ENCODE results near the gene C2orf69.

The C2orf69 gene

DNA sequence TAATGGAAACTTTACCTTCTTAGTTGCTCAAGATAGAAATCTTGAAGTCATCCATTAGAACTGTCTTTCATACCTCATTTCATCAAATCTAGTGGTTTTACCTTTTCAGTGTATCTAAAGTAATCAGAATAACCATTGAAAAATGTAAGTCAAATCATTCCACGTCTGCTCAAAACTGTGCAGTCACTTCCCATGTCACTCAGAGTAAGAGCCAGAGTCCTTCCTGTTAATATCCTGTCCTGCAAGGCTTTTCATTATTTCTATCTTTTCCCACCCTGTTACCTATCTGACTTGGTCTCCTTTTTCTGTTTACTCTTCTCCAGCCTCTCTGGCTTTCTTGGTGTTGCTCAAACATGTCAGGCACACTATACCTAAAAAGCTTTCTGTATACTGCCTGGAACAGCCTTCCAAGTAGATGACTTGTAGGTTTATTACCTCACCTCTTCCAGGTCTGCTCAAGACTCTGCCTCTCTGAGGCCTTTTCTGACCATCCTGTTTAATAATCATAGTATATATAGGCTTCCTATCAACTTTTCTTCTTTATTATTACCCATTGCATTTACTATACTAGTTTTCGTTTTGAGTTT, 3.4 kb downstream of the C2orf69 start:
- H3K79me2 ChIP-seq (ENCODE audit: control insufficient read depth, insufficient read depth, low read length, unreplicated experiment): peaks cover 70% of the 10 kb centered on the region

DNA sequence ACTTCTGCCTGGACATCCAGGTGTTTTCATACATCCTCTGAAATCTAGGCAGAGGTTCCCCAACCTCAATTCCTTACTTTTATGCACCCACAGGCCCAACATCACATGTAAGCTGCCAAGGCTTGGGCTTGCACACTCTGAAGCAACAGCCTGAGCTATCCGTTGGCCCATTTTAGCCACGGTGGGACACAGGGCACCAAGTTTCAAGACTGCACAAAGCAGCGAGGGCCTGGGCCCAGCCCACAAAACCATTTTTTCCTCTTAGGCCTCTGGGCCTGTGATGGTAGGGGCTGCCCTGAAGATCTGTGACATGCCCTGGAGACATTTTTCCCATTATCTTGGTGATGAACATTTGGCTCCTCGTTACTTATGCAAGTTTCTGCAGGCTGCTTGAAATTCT, 5.9 kb downstream of the C2orf69 start:
- Histone ChIP-seq H3K36me3 (ENCODE audit: insufficient read depth, low read length) (peaks cover 23% of the 10 kb centered on the region), H3K79me2 (ENCODE audit: control insufficient read depth, insufficient read depth, low read length, unreplicated experiment) (peaks cover 78% of the 10 kb centered on the region), H2AFZ (ENCODE audit: low read length, unreplicated experiment) (no peak overlapping the region), H3K4me3 (ENCODE audit: low read depth, low read length) (no peak overlapping the region), H3K4me1 (ENCODE audit: control insufficient read depth, insufficient read depth, low read length, unreplicated experiment) (peaks cover 7% of the 10 kb centered on the region), H3K27me3 (ENCODE audit: insufficient read depth, low read length) (no peaks in the 10 kb centered on the region), H3K27ac (ENCODE audit: low read depth, low read length) (no peak overlapping the region)

More for the DNA sequence above, 3.4 kb downstream of the C2orf69 start:
- H3K4me3 ChIP-seq (ENCODE audit: low read depth, low read length): no peak overlapping the region
- no peak overlapping the region for H2AFZ ChIP-seq (ENCODE audit: low read length, unreplicated experiment)
- peaks cover 19% of the 10 kb centered on the region for H3K36me3 ChIP-seq (ENCODE audit: insufficient read depth, low read length)
- H3K27ac ChIP-seq (ENCODE audit: low read depth, low read length): no peak overlapping the region
- H3K27me3 ChIP-seq (ENCODE audit: insufficient read depth, low read length): no peaks in the 10 kb centered on the region
- peaks cover 14% of the 10 kb centered on the region for H3K4me1 ChIP-seq (ENCODE audit: control insufficient read depth, insufficient read depth, low read length, unreplicated experiment)

DNA sequence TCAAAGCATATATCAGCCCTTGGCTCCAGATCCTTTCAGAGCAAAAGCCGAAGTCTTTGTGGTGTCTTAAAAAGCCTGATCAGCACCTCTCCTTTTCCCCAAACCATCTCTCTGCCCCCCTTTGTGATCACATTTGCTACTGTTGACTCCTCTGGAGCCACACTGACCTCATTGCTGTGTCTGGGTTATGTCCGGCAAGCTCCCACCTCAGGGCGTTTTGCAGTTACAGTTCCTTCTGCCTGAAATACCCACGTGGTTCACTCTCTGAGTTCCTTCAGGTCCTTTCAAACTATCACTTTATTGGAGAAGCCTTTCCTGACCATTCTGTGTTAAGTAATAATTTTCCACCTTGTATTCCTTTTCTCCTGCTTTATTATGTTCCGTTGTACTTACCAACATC, 11.8 kb downstream of the C2orf69 start:
- no peak overlapping the region for H3K27ac ChIP-seq (ENCODE audit: low read depth, low read length)
- H3K36me3 ChIP-seq (ENCODE audit: insufficient read depth, low read length): peaks cover 21% of the 10 kb centered on the region
- H3K4me1 ChIP-seq (ENCODE audit: control insufficient read depth, insufficient read depth, low read length, unreplicated experiment): peaks cover 15% of the 10 kb centered on the region
- peaks cover 68% of the 10 kb centered on the region for H3K79me2 ChIP-seq (ENCODE audit: control insufficient read depth, insufficient read depth, low read length, unreplicated experiment)
- no peak overlapping the region for H2AFZ ChIP-seq (ENCODE audit: low read length, unreplicated experiment)
- H3K4me3 ChIP-seq (ENCODE audit: low read depth, low read length): no peak overlapping the region
- H3K27me3 ChIP-seq (ENCODE audit: insufficient read depth, low read length): no peaks in the 10 kb centered on the region

DNA sequence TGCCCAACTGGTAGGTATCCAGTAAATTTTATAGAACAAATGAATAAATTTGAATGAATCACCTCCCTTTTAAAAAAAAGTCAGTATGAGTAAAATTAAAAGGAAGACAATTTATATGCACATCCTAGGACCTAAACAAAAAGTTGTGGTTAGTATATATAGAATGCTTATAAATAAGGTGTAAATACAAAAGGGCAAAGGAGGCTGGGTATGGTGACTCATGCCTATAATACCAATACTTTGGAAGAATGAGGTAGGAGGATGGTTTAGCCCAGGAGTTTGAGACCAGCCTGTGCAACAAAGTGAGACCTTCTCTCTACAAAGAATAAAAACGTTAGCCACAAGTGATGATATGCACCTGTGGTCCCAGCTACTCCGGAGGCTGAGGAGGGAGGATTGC, 12.8 kb downstream of the C2orf69 start:
- Histone ChIP-seq H3K4me1 (ENCODE audit: control insufficient read depth, insufficient read depth, low read length, unreplicated experiment) (peaks cover 15% of the 10 kb centered on the region), H3K79me2 (ENCODE audit: control insufficient read depth, insufficient read depth, low read length, unreplicated experiment) (peaks cover 61% of the 10 kb centered on the region), H3K36me3 (ENCODE audit: insufficient read depth, low read length) (peaks cover 18% of the 10 kb centered on the region)

DNA sequence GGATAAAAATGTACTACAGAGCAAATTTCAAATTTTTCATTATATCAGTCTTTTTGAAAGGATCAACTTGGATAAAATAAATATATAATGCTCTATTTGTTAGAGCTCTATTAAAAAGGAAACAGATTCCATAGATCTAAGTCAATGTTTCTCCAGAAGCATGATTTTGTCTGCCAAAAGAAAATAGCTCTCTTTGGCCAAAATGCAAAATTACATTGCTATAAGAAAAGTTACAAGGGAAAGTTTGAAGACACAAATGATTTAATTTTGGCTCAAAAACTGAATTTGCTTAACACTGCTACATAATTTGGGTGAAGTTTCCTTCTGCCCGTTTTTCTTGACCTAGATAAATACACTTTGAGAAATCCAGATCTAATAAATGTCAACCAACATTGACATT, 15.7 kb downstream of the C2orf69 start:
- H3K27ac ChIP-seq (ENCODE audit: low read depth, low read length): no peak overlapping the region
- peaks cover 42% of the 10 kb centered on the region for H3K79me2 ChIP-seq (ENCODE audit: control insufficient read depth, insufficient read depth, low read length, unreplicated experiment)
- no peak overlapping the region for H3K4me3 ChIP-seq (ENCODE audit: low read depth, low read length)
- H3K4me1 ChIP-seq (ENCODE audit: control insufficient read depth, insufficient read depth, low read length, unreplicated experiment): peaks cover 15% of the 10 kb centered on the region
- H3K27me3 ChIP-seq (ENCODE audit: insufficient read depth, low read length): no peaks in the 10 kb centered on the region
- no peak overlapping the region for H2AFZ ChIP-seq (ENCODE audit: low read length, unreplicated experiment)
- H3K36me3 ChIP-seq (ENCODE audit: insufficient read depth, low read length): peaks cover 19% of the 10 kb centered on the region

More for the DNA sequence above, 12.8 kb downstream of the C2orf69 start:
- Histone ChIP-seq H3K27ac (ENCODE audit: low read depth, low read length) (no peak overlapping the region), H3K4me3 (ENCODE audit: low read depth, low read length) (no peak overlapping the region), H3K27me3 (ENCODE audit: insufficient read depth, low read length) (no peaks in the 10 kb centered on the region), H2AFZ (ENCODE audit: low read length, unreplicated experiment) (no peak overlapping the region)

DNA sequence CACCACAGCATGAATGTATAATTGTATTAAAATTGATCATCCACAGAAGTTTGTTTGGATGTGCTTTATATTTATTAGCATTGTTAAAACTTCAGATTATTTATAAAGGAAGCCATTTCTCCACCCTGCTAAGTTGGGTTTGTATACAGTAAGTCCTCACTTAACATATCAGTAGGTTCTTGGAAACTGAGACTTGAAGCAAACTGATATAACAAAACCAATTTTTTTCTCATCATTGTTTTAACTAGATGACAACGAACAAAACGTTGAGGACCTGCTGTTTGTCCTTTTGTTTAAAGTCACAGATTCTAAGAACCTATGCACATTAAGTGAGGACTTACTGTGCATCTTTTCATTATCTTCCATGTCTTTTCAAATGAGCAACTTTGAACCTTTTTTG, 17.1 kb downstream of the C2orf69 start:
- Histone ChIP-seq H3K4me1 (ENCODE audit: control insufficient read depth, insufficient read depth, low read length, unreplicated experiment) (peaks cover 16% of the 10 kb centered on the region), H2AFZ (ENCODE audit: low read length, unreplicated experiment) (no peak overlapping the region), H3K27me3 (ENCODE audit: insufficient read depth, low read length) (no peaks in the 10 kb centered on the region), H3K36me3 (ENCODE audit: insufficient read depth, low read length) (peaks cover 31% of the 10 kb centered on the region), H3K4me3 (ENCODE audit: low read depth, low read length) (no peak overlapping the region), H3K27ac (ENCODE audit: low read depth, low read length) (no peak overlapping the region), H3K79me2 (ENCODE audit: control insufficient read depth, insufficient read depth, low read length, unreplicated experiment) (peaks cover 32% of the 10 kb centered on the region)

DNA sequence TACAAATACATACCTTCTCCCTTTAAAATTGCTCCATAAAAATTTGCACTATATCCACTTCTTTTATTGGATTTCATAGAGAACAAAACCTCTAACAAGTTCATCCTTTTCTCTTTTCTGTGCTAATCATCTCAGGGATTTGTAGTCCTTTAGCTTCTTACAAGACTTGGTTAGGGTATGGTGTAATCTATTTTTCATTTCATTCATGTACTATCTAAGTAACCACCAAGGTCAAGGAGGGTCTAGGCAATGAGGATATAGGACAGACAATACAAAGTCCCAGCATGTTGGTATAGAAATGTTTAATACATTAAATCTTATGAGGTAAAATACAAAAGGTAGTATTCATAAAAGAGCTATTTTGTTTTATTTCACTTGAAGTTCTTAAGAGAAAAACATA, 17.5 kb downstream of the C2orf69 start:
- Histone ChIP-seq H3K4me1 (ENCODE audit: control insufficient read depth, insufficient read depth, low read length, unreplicated experiment) (peaks cover 20% of the 10 kb centered on the region), H3K36me3 (ENCODE audit: insufficient read depth, low read length) (peaks cover 34% of the 10 kb centered on the region), H3K27me3 (ENCODE audit: insufficient read depth, low read length) (no peaks in the 10 kb centered on the region), H3K27ac (ENCODE audit: low read depth, low read length) (no peak overlapping the region), H3K79me2 (ENCODE audit: control insufficient read depth, insufficient read depth, low read length, unreplicated experiment) (peaks cover 28% of the 10 kb centered on the region), H2AFZ (ENCODE audit: low read length, unreplicated experiment) (no peak overlapping the region), H3K4me3 (ENCODE audit: low read depth, low read length) (no peak overlapping the region)

DNA sequence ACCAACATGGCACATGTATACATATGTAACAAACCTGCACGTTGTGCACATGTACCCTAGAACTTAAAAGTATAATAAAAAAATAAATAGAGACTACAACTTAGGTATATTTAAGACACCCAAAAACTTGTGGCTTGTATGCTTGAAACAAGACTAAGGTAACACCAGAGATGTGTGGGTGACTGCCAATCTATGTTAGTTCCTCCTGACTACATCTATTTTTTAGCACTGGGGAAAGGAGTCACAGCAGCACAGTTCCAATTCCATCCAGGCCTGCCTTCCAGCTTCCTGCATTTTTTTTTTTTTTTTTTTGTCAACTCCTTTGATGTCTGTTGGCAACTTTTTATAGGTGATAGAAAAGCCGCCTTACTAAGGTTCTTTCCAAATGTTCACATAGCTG, 18.2 kb downstream of the C2orf69 start:
- Histone ChIP-seq H2AFZ (ENCODE audit: low read length, unreplicated experiment) (no peak overlapping the region), H3K27me3 (ENCODE audit: insufficient read depth, low read length) (no peaks in the 10 kb centered on the region), H3K27ac (ENCODE audit: low read depth, low read length) (no peak overlapping the region), H3K79me2 (ENCODE audit: control insufficient read depth, insufficient read depth, low read length, unreplicated experiment) (peaks cover 22% of the 10 kb centered on the region), H3K4me3 (ENCODE audit: low read depth, low read length) (no peak overlapping the region), H3K4me1 (ENCODE audit: control insufficient read depth, insufficient read depth, low read length, unreplicated experiment) (peaks cover 27% of the 10 kb centered on the region), H3K36me3 (ENCODE audit: insufficient read depth, low read length) (peaks cover 34% of the 10 kb centered on the region)

DNA sequence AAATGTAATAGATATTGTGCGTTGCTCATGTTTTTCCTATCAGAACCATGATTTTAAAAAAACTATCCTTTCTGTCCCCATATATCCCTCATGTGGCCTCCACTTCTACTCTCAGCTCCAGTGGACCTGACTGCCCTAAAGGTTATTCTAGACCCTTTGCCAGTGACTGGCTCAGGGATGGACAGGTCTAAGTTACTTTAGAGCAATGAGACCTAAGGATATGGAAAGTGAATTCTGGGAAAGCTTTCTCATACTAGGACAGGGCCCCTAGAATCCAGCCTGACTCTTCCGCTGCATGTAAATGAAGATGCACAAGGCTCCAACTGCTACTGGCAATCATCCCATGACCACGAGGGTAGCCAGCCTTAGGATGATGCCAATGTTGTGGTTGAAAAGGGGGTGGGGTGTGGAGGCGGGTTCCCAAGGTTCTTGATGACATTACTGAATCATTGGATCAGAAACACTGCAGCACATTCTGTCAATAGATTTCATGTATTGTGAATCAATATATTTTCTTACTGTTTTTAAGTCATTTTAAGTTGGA, 21.3 kb downstream of the C2orf69 start:
- Histone ChIP-seq H3K4me3 (ENCODE audit: low read depth, low read length) (no peak overlapping the region), H3K27me3 (ENCODE audit: insufficient read depth, low read length) (no peaks in the 10 kb centered on the region), H3K36me3 (ENCODE audit: insufficient read depth, low read length) (peaks cover 25% of the 10 kb centered on the region), H3K4me1 (ENCODE audit: control insufficient read depth, insufficient read depth, low read length, unreplicated experiment) (peaks cover 12% of the 10 kb centered on the region), H3K79me2 (ENCODE audit: control insufficient read depth, insufficient read depth, low read length, unreplicated experiment) (no peaks in the 10 kb centered on the region), H2AFZ (ENCODE audit: low read length, unreplicated experiment) (no peak overlapping the region), H3K27ac (ENCODE audit: low read depth, low read length) (no peak overlapping the region)

DNA sequence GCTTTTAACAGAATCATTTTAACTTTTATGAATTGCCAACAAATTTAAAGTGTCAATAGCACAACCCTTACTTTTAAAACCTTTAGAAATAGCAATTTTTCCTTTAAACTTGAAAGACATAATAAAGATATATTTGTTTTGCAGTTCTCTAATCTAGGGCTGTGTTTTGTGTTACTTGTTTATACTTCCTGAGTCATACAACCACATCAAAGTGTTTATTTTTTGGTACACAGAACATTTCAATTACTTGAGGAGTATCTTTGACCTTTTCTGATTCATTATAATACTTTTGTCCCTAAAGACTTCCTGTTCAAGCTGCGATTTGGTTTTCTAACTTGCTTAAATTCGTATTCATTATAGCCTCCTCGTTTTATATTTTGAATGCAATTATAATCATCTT, 22.4 kb downstream of the C2orf69 start:
- H3K4me1 ChIP-seq (ENCODE audit: control insufficient read depth, insufficient read depth, low read length, unreplicated experiment): peaks cover 12% of the 10 kb centered on the region
- no peak overlapping the region for H3K27ac ChIP-seq (ENCODE audit: low read depth, low read length)
- no peak overlapping the region for H2AFZ ChIP-seq (ENCODE audit: low read length, unreplicated experiment)
- H3K79me2 ChIP-seq (ENCODE audit: control insufficient read depth, insufficient read depth, low read length, unreplicated experiment): no peaks in the 10 kb centered on the region
- H3K27me3 ChIP-seq (ENCODE audit: insufficient read depth, low read length): no peaks in the 10 kb centered on the region
- H3K4me3 ChIP-seq (ENCODE audit: low read depth, low read length): no peak overlapping the region
- peaks cover 22% of the 10 kb centered on the region for H3K36me3 ChIP-seq (ENCODE audit: insufficient read depth, low read length)

DNA sequence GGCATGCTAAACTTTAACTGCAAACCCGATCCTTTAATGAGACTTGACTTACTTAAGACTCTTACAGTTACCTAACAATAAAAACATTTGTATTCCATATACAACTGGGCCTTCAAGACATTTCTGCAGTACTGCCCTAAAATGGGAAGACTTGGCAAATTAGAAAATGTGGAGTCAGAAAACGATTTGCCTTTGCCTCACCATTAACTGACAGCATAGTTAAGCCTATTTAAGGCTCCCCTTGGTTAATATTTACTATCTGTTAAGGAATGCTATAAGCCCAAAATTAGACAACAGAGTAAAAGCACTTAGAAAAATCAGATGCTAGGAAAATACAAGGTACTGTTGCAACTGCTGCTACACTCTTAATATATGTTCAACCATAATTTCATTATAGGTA, 25.5 kb downstream of the C2orf69 start:
- Histone ChIP-seq H3K4me1 (ENCODE audit: control insufficient read depth, insufficient read depth, low read length, unreplicated experiment) (peaks cover 12% of the 10 kb centered on the region), H2AFZ (ENCODE audit: low read length, unreplicated experiment) (no peak overlapping the region), H3K79me2 (ENCODE audit: control insufficient read depth, insufficient read depth, low read length, unreplicated experiment) (no peaks in the 10 kb centered on the region), H3K27ac (ENCODE audit: low read depth, low read length) (no peak overlapping the region), H3K36me3 (ENCODE audit: insufficient read depth, low read length) (peaks cover 16% of the 10 kb centered on the region), H3K27me3 (ENCODE audit: insufficient read depth, low read length) (no peaks in the 10 kb centered on the region), H3K4me3 (ENCODE audit: low read depth, low read length) (no peak overlapping the region)
